AG04449 (cell line): ENCODE data around the gene SYNM.

Experiments used
- CTCF ChIA-PET: fragments of 350-600 bp; formaldehyde crosslinking; extraction: SDS; loops from one replicate; lab custom pipeline; 2021; ENCODE audit warnings: antibody characterized with exemption; lab: Yijun Ruan, JAX
- POLR2A ChIA-PET: fragments of 400-600, 350-600 bp; formaldehyde crosslinking; extraction: SDS; loops from one replicate; lab custom pipeline; 2020; ENCODE audit warnings: antibody characterized with exemption, inconsistent platforms; lab: Yijun Ruan, JAX
- DNase-seq: peaks from one replicate; pipeline ENCODE4 v3.0.0-alpha.2; 2010; ENCODE audit warnings: low read depth, low spot score
- H3K4me3 ChIP-seq: 2 replicates; pipeline ENCODE4 v1.5.1; 2011; ENCODE audit warnings: low read depth, mild to moderate bottlenecking, control low read depth, low read length
- CTCF ChIP-seq: IDR thresholded peaks from one replicate; pipeline ENCODE4 v1.5.1; 2011; ENCODE audit warnings: mild to moderate bottlenecking, moderate library complexity, low read length, control low read depth, inconsistent platforms; ENCODE audit not compliant: insufficient read depth; ENCODE audit errors: missing control alignments

Gene SYNM

DNA sequence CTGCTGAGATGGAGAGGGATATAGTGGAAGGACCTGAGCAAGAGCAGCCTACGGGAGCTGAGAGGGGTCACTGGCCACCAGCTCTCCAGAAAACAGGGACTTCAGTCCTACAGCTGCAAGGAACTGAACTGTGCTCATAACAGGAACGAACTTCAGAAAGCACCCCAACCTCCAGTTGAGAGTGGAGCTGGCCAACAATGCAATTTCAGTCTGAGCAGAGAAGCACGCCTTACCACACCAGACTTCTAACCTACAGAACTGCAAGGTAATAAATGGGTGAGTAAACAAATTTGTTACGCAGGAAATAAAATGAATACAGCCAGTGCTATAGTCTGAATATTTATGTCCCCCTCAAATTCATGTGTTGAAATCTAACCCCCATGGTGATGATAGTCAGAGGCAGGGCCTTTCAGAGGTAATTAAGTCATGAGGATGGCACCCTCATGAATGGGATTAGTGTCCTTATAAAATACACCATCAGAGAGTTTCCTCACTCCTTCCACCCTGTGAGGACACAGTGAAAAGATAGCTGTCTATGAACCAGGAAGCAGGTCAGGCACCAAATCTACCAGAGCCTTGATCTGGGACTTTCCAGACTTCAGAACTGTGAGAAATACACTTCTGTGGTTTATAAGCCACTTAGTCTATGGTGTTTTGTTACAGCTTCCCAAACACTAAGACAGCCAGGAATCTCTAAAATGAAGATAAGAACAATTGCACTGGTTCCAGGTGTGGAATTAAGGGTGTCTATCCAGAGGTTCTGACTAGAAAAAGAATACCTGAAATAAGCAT lies 58.6 kb downstream of the SYNM start:
- ChIA-PET CTCF (interaction anchor here (1.1 kb wide), 1 partner anchor 49 kb away, joined by 4 read pairs; no protein-coding TSS in a partner anchor), POLR2A (no interaction called here)
- TF ChIP-seq CTCF = no peak
- H3K4me3 ChIP-seq = no peak overlapping the region
- no peak for DNase-seq

DNA sequence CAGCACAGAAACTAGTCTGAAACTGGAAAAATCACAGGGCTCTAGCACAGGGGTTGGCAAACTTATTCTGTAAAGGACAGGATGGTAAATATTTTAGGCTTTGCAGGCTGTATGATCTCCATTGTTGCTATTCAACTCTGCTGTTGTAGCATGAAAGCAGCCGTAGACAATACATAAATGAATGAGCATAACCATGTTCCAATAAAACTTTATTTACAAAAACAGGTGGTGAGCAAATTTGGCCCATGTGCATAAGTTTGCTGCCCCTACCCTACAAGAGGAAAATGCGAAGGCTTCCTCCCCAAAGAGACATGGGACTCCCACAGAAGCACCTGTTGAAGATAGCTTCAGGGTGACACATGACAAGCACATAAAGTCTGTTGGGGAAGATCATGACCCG lies 59.2 kb downstream of the SYNM start:
- no peak overlapping the region for H3K4me3 ChIP-seq
- no peak for TF ChIP-seq CTCF
- CTCF ChIA-PET = interaction anchor here (1.1 kb wide), 1 partner anchor 49 kb away, joined by 4 read pairs; no protein-coding TSS in a partner anchor
- POLR2A ChIA-PET = no interaction called here
- DNase-seq = no peak

DNA sequence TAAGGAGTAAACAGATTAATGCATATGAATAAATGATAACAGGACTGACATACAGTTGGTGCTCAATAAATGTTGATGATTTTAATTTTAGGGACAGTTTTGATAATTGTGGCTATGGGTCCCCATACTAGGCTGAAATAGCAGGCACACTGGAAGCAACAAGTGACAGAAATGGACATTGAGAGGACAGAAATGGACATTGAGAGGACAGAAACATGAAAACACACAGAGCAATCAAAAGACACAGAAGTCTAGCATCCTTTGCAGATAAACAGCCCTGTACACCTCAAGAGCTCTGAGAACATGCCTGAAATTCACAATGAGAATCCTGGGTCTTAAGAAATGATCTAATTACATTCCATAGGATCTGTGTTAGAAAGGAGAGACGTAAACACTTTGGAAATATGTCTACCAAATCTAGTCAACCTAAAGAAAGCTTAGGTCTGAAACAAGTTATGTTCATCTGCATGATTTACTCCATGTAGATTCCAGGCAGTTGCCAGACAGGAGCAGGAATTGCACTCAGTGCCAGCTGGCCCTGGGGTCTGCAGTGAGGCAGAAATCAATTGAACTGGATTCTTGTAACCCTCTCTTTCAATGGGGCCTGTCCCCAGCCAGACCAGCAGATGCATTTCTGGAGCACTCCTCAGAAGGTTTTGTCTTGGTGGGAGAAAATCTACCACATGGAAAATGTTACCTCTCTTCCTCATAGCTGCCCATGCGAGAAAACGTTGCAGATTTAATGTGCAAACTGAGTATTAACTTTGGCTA lies 60.3 kb downstream of the SYNM start:
- CTCF ChIA-PET = no interaction called here
- DNase-seq = no peak

DNA sequence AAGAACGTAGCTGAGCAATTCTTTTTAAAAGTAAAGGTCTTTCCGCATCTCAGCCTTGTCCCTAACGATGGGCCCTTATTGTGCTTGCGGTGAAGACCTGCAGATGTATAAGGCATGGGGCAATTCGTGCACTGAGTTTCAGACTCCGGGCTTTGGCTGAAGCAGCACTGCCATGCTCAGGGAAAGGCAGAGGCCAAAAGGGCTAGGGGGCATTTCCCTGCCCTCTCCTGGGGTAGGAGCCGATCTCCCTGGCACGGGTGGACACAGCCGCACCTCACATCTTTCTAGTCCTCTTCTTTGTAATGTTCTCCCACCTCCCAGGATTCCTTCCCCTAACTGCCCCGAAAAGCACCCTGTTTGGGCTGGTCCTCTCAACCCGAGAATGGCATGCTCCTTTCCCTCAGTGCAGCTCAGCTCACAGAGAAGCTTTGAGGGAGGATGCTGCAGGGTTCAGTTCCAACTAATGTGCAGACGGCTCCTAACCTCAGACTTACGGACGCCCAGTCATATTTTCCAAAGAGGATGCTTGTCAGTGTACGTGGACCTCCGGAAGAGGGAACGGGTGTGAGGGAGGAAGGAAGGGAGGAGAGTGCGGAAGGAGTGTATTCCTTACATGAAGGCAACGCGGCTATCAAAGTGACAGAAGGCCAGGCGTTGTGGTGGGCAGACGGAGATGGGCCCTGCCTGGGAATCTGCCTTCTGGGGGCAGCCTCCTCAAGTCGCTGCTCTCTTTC lies 61.2 kb downstream of the SYNM start:
- DNase-seq = no peak
- ChIA-PET CTCF (interaction anchor here (1.4 kb wide), 1 partner anchor 48 kb away, joined by 3 read pairs; no protein-coding TSS in a partner anchor), POLR2A (no interaction called here)

More for the DNA sequence above, 60.3 kb downstream of the SYNM start:
- no peak overlapping the region for H3K4me3 ChIP-seq
- TF ChIP-seq CTCF = no peak
- POLR2A ChIA-PET = no interaction called here

DNA sequence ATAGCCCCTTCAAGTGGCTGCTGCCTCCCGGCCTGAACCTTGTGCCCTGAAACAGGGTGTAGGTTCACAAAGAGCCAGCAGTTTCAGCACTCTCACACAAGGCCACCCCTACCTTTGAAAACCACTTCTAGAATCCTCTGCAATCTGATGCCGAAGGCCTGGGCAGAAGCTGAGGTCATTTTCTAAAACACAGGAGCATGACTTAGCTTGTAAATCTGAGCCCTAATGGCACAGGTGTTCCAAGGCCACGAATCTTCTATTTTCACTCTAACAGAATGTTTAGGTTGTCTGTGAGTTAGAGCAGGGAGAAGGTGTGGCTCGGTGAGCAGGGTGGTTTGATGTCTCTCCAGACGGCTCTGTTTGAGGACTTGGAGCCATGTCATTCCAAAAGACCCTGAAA lies 62.3 kb downstream of the SYNM start:
- no peak for TF ChIP-seq CTCF
- CTCF ChIA-PET = interaction anchor here (1.4 to 2.2 kb wide), 2 partner anchors 11 to 47 kb away, joined by 3 to 6 read pairs; no protein-coding TSS in a partner anchor

More for the DNA sequence above, 61.2 kb downstream of the SYNM start:
- H3K4me3 ChIP-seq = no peak overlapping the region
- no peak for TF ChIP-seq CTCF

DNA sequence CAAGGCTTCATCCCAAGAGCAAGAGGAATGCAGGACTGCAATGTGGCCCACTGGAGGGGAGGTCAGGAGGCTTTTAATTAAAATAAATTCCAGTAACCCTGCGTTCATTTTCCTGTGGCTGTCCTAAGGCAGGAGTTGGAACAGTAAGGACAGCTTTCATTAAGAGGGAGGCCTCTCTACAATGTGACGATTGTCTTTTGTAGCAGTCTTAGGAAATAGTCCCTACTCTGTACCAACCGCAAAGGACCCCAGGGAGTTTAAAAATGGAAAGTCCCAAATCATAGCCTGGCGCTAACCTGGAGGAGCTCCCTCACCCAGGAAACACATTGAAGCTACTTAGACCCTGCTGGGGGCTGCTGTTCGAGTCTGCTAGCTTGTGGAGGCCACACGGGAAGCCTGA lies 62.8 kb downstream of the SYNM start:
- no peak for DNase-seq
- no peak for TF ChIP-seq CTCF
- CTCF ChIA-PET = interaction anchor here (1.4 to 2.2 kb wide), 2 partner anchors 11 to 46 kb away, joined by 3 to 6 read pairs; no protein-coding TSS in a partner anchor
- no peak overlapping the region for H3K4me3 ChIP-seq
- POLR2A ChIA-PET = no interaction called here

More for the DNA sequence above, 62.3 kb downstream of the SYNM start:
- DNase-seq = no peak
- no peak overlapping the region for H3K4me3 ChIP-seq
- POLR2A ChIA-PET = no interaction called here
